GM21737 (cell line): ENCODE measurements around the gene SLC19A2.

Experiments
- ATAC-seq: cut with Tn5 transposase; IDR thresholded peaks from one replicate; pipeline ENCODE4 v1.9.1; 2021; ENCODE audit warnings: mild to moderate bottlenecking, moderate library complexity; ENCODE audit not compliant: unreplicated experiment

Gene SLC19A2

DNA sequence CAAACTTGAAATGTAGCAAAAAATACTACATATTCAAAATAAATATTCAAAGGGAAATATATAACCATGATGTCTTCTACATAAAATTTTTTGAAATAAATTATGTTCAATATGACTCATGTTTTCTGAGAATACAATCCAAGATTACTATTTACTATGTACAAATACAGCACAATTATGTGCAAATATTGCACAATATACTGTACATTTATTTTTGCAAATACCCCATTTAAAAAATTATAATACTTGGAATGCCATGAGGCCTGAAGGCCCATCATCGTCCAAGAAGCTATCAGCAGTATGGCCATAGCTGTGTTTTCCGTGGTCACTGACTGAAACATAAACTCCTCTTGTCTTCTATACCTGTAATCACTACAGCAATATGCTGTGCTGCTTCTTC, 70.8 kb downstream of the SLC19A2 start:
- ATAC-seq = no peak
